HG02759 (cell line): Measurements from ENCODE around the gene PCAT7.
"Not testable (repeated sequence)": the region's sequence is repeated elsewhere in the genome, so short reads cannot be mapped to it uniquely, and the experiment has no call there.

Experiments
- ATAC-seq: cut with Tn5 transposase; IDR thresholded peaks from one replicate; pipeline ENCODE4 v1.9.1; 2021; ENCODE audit warnings: mild to moderate bottlenecking, moderate library complexity; ENCODE audit not compliant: unreplicated experiment

Gene PCAT7

GRCh38 chr9:94560237-94560636 is 5.4 kb downstream of the PCAT7 start:
- no peak for ATAC-seq

- no peak for ATAC-seq
These were observed 8.7 kb downstream of the PCAT7 start for GRCh38 chr9:94563548-94563947.

- ATAC-seq: not testable (repeated sequence)
These were observed 9.4 kb downstream of the PCAT7 start for GRCh38 chr9:94564279-94564678.

DNA sequence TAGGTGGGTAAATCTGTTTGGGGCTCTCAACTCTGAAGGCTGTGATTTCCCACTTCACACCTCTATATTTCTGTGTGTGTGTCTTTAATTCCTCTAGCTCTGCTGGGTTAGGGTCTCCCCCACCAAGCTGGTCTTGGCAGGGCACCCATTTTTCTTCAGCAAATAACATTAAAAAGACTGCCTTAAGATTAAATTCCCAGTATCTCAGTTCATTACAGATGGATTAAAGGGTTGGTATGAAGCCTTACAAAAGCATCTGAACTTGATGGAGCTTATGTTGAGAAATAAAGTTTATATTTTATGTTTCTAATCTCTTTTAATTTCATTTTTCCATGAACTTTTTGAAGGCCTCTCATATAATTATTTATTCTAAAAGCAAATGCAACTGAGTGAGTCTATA is 11.7 kb downstream of the PCAT7 start:
- no peak for ATAC-seq

DNA sequence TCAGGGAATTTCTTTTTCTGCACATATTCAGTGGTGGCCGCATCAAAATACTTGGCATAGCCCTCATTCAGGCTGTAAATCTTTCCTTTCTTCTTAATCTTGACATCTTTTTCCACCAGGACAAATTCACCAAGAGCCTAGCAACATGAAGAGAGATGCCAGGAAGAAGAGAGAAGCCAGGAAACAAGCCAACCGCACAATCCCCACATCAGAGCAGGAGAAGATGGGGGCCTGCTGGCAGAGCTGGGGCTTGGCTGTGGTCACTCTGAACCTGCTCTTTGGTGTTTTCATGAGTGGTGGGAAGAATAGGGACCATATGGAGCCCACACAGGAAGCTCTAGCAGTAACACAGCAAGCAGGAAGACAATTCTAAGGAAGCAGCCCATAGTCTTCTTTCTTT is 12.4 kb downstream of the PCAT7 start:
- no peak for ATAC-seq

DNA sequence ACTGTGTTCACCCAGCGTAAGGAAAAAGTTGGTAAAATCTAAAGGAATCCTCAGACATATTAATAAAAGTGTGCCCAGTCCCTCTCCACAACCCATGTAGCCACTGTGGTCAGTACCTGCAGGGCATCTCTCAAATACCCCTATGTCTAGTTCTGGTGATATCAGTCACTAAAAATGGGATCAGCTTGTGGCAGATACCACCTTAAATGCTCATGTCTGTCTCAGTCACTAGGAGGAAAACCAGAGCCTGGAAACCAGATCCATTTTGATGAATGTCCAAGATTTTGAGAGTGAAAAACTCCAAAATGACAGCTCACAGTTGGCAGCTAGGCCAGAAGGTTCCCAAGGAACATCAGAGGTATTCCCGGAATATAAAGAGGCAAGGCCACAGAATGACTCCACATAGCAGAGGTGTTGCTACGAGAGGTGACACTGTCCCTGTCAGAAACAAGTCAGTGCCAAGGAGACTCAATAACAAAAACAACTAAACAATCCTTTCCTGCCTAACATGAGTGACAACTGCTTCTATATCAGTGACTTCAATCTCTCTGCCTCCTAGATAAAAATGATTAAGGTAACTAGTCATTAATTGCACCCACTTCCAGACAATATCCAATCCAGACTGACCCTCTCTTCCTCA is 13.5 kb downstream of the PCAT7 start:
- ATAC-seq: no peak

- ATAC-seq: no peak
These were observed 14.3 kb downstream of the PCAT7 start for GRCh38 chr9:94568972-94569712.

DNA sequence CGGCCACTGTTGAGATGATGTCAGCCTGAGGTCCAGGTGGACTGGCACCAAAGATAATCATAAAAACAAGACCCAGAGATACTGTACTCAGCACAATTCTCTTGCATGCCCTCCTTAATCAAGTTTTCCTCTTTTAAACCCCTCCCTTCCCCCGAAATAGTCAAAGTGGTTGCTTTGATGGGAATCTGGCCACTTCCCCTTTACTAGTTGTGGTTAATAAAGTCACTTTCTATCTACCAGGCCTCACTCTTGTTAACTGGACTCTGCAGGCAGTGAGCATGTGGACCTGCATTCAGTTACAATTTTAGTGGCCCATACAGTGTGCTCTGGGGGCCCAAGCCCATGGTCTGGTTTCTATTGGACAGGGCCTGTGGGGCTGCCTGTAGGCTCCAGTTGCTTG is 21.2 kb downstream of the PCAT7 start:
- ATAC-seq: no peak

- no peak for ATAC-seq
These were observed 22.2 kb downstream of the PCAT7 start for GRCh38 chr9:94577036-94577435.

DNA sequence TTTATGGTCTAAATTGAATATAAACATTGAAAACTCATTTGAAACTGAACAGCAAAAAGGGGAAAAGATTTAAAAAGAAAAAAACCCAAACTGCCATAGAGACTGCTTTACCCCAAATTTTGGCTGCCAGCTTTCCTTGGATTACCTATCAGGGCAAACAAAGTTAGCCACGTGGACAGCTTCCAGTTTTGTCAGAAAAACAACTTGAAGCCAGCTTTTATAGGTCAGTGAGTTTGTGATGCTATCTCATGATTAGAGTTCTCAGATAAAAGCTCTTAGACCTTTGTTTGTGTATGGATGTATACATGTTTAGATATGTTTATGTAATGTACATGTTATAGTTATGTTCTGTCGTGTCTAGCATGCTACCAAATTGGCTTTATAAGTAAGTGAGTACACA is 22.7 kb downstream of the PCAT7 start:
- no peak for ATAC-seq

DNA sequence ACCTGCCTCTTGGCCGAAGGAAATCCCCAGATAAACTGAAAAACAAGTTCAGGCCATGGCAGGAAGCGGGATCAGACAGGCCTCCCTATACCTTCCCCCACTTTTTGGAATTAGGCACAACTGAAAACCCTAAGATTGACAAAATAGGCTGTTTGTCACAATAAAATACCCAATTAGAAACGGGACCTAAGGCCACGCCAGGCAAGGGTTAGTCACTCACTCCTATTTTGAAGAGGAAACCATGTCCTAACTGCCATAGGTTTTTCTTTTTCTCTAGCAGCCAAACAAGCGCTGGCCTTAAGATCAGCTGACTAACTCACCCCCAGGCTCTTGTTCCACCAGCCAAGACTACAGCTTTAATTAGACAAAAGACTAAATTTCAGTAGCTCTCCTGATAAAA is 26.8 kb downstream of the PCAT7 start:
- no peak for ATAC-seq

DNA sequence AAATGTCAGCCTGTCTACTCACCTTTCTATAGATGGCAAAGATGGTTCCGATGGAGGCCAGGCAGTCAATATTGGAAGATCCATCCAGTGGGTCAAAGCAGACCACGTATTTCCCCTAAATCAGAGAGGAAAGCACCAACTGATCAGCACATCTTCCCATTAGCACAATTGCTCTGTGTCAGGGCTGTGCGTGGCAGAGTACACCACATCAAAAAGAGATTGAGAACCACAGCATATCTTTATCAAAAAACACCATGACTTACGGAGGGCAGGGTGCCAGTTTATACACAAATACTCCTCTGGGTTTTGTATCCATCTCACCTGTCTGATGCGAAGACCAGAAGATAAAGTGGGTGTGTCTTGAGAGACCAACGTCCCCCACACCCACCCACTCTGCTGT is 29.7 kb downstream of the PCAT7 start:
- ATAC-seq: no peak

DNA sequence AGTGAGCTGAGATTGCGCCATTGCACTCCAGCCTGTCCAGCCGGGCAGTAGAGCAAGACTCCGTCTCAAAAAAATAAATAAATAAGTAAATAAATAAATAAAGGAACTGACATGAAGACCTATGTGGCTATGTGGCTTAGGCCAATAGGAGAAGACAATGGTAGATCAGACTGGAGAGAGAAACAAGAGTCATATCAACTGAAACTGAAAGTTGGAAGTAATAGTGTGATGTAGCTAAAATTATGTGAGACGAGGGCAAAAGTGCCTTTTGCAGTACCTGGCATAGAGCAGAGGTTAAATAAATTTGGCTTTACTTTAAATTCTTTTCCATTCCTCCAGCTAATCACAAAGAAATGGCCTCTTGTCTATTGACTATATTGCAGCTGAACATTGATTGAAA is 31.4 kb downstream of the PCAT7 start:
- no peak for ATAC-seq

DNA sequence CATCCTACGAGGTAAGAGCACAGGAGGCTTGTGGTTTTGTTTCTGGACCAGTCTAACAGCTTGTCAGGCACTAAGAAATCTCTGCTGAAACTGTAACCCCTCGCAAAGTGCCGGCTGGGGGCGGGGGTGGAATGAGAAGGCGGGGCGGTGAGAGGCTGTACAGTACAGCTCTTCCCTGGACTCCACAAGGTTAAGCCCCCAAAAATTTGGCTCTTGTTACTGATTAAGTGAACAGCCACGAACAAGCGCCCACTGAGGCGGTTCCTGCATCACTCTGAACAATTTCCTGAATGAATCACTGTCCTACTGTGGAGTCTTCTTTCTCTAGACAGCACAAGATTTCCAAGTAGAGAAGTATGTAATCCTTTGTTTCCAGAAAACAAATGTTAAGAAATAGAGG is 31.9 kb downstream of the PCAT7 start:
- no peak for ATAC-seq

- no peak for ATAC-seq
These were observed 33.8 kb downstream of the PCAT7 start for GRCh38 chr9:94588681-94589080.

DNA sequence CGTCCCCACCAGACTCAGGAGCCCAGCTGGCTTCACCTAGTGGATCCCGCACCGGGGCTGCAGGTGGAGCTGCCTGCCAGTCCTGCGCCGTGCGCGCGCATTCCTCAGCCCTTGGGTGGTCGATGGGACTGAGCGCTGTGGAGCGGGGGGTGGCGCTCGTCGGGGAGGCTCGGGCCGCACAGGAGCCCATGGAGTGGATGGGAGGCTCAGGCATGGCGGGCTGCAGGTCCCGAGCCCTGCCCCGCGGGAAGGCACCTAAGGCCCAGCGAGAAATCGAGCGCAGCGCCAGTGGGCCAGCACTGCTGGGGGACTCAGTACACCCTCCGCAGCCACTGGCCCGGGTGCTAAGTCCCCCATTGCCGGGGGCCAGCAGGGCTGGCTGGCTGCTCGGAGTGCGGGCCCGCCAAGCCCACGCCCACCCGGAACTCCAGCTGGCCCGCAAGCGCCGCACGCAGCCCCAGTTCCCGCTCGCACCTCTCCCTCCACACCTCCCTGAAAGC is 36.2 kb downstream of the PCAT7 start:
- not testable (repeated sequence) for ATAC-seq

DNA sequence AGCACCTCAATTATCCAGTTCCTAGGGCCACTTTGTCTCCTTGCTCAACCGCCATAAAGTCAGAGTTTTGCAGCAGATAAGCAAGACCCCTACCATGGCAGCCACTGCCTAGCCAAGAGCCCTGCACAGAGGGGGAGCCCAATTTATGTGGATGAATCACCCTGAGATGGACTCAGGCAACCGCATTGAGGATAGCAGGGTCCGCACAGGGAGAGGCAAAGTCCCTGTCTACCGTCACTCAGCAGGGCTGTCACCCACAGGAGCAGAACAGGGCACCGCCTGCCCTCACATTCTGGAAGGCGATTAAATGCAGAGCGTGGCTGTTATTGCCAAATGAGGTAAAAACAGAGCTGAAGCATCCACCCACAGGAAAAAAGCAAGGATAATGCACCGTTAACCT is 37.0 kb downstream of the PCAT7 start:
- ATAC-seq: no peak

DNA sequence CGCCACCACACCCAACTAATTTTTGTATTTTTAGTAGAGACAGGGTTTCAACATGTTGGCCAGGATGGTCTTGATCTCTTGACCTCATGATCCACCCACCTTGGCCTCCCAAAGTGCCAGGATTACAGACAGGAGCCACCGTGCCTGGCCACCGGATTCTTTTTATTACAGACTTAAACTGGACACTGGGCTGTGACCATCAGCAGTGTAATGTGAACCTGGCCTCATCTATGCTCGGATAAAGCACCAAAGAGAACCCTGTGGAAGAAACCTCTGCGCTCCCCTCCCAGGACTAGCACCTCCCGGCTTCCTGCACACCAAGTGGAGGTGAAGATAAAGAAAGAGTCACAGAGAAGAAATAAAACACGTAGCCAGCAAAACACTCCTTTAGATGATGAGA is 37.8 kb downstream of the PCAT7 start:
- not testable (repeated sequence) for ATAC-seq

DNA sequence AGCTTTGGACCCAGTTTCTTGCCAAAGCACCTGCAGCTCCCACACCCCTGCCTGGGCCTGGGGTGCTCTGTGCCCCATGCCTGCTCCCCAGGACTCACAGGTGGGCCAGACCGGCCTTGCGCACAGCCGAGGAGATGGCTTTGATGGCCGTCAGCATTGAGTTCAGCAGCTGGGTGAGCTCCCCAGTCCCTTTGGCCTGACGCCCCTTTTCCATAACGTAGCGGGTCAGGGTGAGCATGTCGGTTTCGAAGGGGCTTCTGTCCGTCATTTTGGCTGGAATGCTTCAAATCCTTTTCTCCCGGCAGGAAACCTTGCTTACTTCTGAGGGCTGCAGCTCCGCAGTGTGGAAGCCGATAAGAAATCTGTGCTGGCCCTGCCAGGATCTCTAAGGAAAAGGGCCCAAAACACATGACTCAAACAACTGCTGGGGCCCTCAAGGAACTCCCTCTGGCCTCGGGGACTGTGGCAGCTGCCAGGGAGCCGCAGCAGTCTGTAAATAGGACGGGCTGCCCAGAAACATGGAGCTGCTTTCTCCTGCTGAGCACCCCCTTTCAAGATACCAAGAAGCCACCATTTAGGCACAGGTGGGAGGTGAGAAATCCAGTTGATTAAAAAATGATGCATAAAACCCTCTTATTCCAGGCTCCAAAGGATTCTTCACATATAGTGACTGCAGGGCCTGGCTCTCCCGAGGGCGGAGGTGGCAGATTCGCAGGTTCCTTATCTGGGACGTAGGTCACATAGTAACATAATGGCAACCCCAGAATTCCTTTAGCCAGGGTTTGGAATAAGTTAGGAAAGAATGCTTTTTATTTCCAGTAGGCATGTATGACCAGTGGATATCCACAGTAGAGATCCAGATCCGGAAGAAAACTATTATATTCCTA is 38.8 kb downstream of the PCAT7 start, which contains the start of gene FBP2:
Gene FBP2 (minus strand): TSS at position 366 of the 887 bp plus-strand sequence. CDS start 98 bp downstream, at position 268.
- ATAC-seq: no peak

GRCh38 chr9:94599102-94599501 is 44.2 kb downstream of the PCAT7 start:
- no peak for ATAC-seq

- no peak for ATAC-seq
These were observed 45.4 kb downstream of the PCAT7 start for GRCh38 chr9:94600258-94600657.
